ENCODE measurements around the gene SULT1E1. TPM values are rescaled to one million over a fixed set of nuclear protein-coding genes. Genes with fewer than 3 reads are reported as not detected.

SULT1E1 gene
- total RNA-seq, 4 donors from 2014 or later, result not detected

GRCh38 chr4:69860521-69861298, 765 bp upstream of the SULT1E1 start:
- WGBS, result 58% methylated on average over 1 of the region's 1 CpG
- no peaks in the 10 kb centered on the region for H3K27me3 ChIP-seq
- DNase-seq (ENCODE audit: extremely low spot score), result no peak
- H3K4me3 ChIP-seq, result no peak overlapping the region
- H3K4me1 ChIP-seq, result no peaks in the 10 kb centered on the region
- H3K27ac ChIP-seq (replicated peaks in 1 of 4), result no peak overlapping the region
- no peak for TF ChIP-seq POLR2AphosphoS5 (IDR thresholded peaks at IDR 0.05)
- TF ChIP-seq POLR2A (IDR thresholded peaks at IDR 0.05; ENCODE audit: low read depth), result no peak
- TF ChIP-seq EP300 (IDR thresholded peaks at IDR 0.05), result no peak
- TF ChIP-seq CTCF (IDR thresholded peaks at IDR 0.05), result no peak
- intact Hi-C loops (cut with DNase I), result no loop called here
- H3K36me3 ChIP-seq, result no peaks in the 10 kb centered on the region
- H3K9me3 ChIP-seq, result no peaks in the 10 kb centered on the region

- WGBS, result 95% methylated on average over 1 of the region's 1 CpG
- TF ChIP-seq EP300 (IDR thresholded peaks at IDR 0.05), result no peak
- no peak for TF ChIP-seq POLR2AphosphoS5 (IDR thresholded peaks at IDR 0.05)
- no peak for TF ChIP-seq POLR2A (IDR thresholded peaks at IDR 0.05; ENCODE audit: low read depth)
- TF ChIP-seq CTCF (IDR thresholded peaks at IDR 0.05), result no peak
- Histone ChIP-seq H3K27ac (replicated peaks in 1 of 4) (no peak overlapping the region), H3K9me3 (no peaks in the 10 kb centered on the region), H3K4me1 (no peaks in the 10 kb centered on the region), H3K4me3 (no peak overlapping the region), H3K27me3 (no peaks in the 10 kb centered on the region), H3K36me3 (no peaks in the 10 kb centered on the region)
- no peak for DNase-seq (ENCODE audit: extremely low spot score)
- intact Hi-C loops (cut with DNase I), result no loop called here
Measured at GRCh38 chr4:69859140-69859685, 732 bp downstream of the SULT1E1 start.

GRCh38 chr4:69858690-69859089, 1.3 kb downstream of the SULT1E1 start:
- no peaks in the 10 kb centered on the region for H3K36me3 ChIP-seq
- H3K4me1 ChIP-seq, result no peaks in the 10 kb centered on the region
- intact Hi-C loops (cut with DNase I), result no loop called here
- H3K9me3 ChIP-seq, result no peaks in the 10 kb centered on the region
- no peak overlapping the region for H3K4me3 ChIP-seq
- H3K27me3 ChIP-seq, result no peaks in the 10 kb centered on the region
- H3K27ac ChIP-seq (replicated peaks in 1 of 4), result no peak overlapping the region
- no peak for DNase-seq (ENCODE audit: extremely low spot score)
- 4% methylated on average over 1 of the region's 1 CpG for WGBS
- TF ChIP-seq CTCF (IDR thresholded peaks at IDR 0.05), result no peak

- no peak overlapping the region for H3K27ac ChIP-seq (replicated peaks in 1 of 4)
- no peak overlapping the region for H3K4me3 ChIP-seq
- WGBS, result 84% methylated on average over 2 of the region's 2 CpGs
- H3K9me3 ChIP-seq, result no peaks in the 10 kb centered on the region
- intact Hi-C loops (cut with DNase I), result no loop called here
- H3K27me3 ChIP-seq, result no peaks in the 10 kb centered on the region
- no peaks in the 10 kb centered on the region for H3K4me1 ChIP-seq
- TF ChIP-seq POLR2AphosphoS5 (IDR thresholded peaks at IDR 0.05), result no peak
- TF ChIP-seq CTCF (IDR thresholded peaks at IDR 0.05), result no peak
- TF ChIP-seq POLR2A (IDR thresholded peaks at IDR 0.05; ENCODE audit: low read depth), result no peak
- TF ChIP-seq EP300 (IDR thresholded peaks at IDR 0.05), result no peak
- no peaks in the 10 kb centered on the region for H3K36me3 ChIP-seq
- DNase-seq (ENCODE audit: extremely low spot score), result no peak
Measured at GRCh38 chr4:69855822-69856221, 4.1 kb downstream of the SULT1E1 start.

- Histone ChIP-seq H3K27me3 (no peaks in the 10 kb centered on the region), H3K9me3 (no peaks in the 10 kb centered on the region), H3K4me3 (no peak overlapping the region), H3K27ac (replicated peaks in 1 of 4) (no peak overlapping the region), H3K4me1 (no peaks in the 10 kb centered on the region), H3K36me3 (no peaks in the 10 kb centered on the region)
- no peak for DNase-seq (ENCODE audit: extremely low spot score)
- WGBS, result 91% methylated on average over 1 of the region's 1 CpG
- TF ChIP-seq CTCF (IDR thresholded peaks at IDR 0.05), result no peak
- no peak for TF ChIP-seq POLR2A (IDR thresholded peaks at IDR 0.05; ENCODE audit: low read depth)
- no peak for TF ChIP-seq POLR2AphosphoS5 (IDR thresholded peaks at IDR 0.05)
- no peak for TF ChIP-seq EP300 (IDR thresholded peaks at IDR 0.05)
- intact Hi-C loops (cut with DNase I), result no loop called here
Measured at GRCh38 chr4:69849969-69850368, 10.0 kb downstream of the SULT1E1 start.
